Neural crest cell (in vitro differentiated cells): ENCODE data around the gene BMAL1. TPM values are rescaled to one million over a fixed set of nuclear protein-coding genes. Genes with fewer than 3 reads are reported as not detected.

Experiments
- DNase-seq: peaks from one replicate; pipeline ENCODE4 v3.0.0; 2021; ENCODE audit warnings: low read depth, mixed read lengths, low spot score
- H3K27ac Mint-ChIP-seq: one replicate; pipeline ENCODE4 v1.8.0; 2021; ENCODE audit warnings: mild to moderate bottlenecking, mixed read lengths; ENCODE audit not compliant: unreplicated experiment
- H3K27me3 Mint-ChIP-seq: 2 replicates; pipeline ENCODE4 v1.8.0; 2021; ENCODE audit warnings: low read depth, mild to moderate bottlenecking, mixed read lengths
- H3K36me3 Mint-ChIP-seq: 2 replicates; pipeline ENCODE4 v1.8.0; 2021; ENCODE audit warnings: low read depth, mild to moderate bottlenecking, mixed read lengths
- H3K4me1 Mint-ChIP-seq: 2 replicates; pipeline ENCODE4 v1.8.0; 2021; ENCODE audit warnings: mixed read lengths
- H3K4me3 Mint-ChIP-seq: one replicate; pipeline ENCODE4 v1.8.0; 2021; ENCODE audit warnings: mild to moderate bottlenecking, mixed read lengths
- H3K9me3 Mint-ChIP-seq: 2 replicates; pipeline ENCODE4 v1.8.0; 2021; ENCODE audit warnings: mixed read lengths
- CTCF ChIP-seq: fragments of 200-600 bp; sonication (generic); conservative IDR thresholded peaks from 2 replicates; pipeline ENCODE4 v1.5.0; 2021; ENCODE audit warnings: antibody characterized with exemption, mild to moderate bottlenecking
- total RNA-seq: library from RNA; stranded (reverse); gene quantifications from 2 replicates; pipeline ENCODE4 v1.2.1, GENCODE V29; 2021

Gene BMAL1
- total RNA-seq, 1 donor from 2014 or later = 5.1 TPM

GRCh38 chr11:13338427-13339069 lies 61.0 kb downstream of the BMAL1 start:
- no peaks in the 10 kb centered on the region for H3K27me3 Mint-ChIP-seq
- H3K36me3 Mint-ChIP-seq = no peaks in the 10 kb centered on the region
- no peak overlapping the region for H3K27ac Mint-ChIP-seq
- H3K4me3 Mint-ChIP-seq = no peak overlapping the region
- no peak for DNase-seq
- no peak for TF ChIP-seq CTCF
- H3K9me3 Mint-ChIP-seq = no peaks in the 10 kb centered on the region
- peaks cover 22% of the 10 kb centered on the region for H3K4me1 Mint-ChIP-seq

- no peak for DNase-seq
- no peaks in the 10 kb centered on the region for H3K9me3 Mint-ChIP-seq
- H3K4me1 Mint-ChIP-seq = peaks cover 19% of the 10 kb centered on the region
- no peak for TF ChIP-seq CTCF
- no peaks in the 10 kb centered on the region for H3K36me3 Mint-ChIP-seq
- no peaks in the 10 kb centered on the region for H3K27me3 Mint-ChIP-seq
- H3K27ac Mint-ChIP-seq = peak overlapping the region; percentile 4
- H3K4me3 Mint-ChIP-seq = no peak overlapping the region
Observed at GRCh38 chr11:13339195-13340153, 61.9 kb downstream of the BMAL1 start.

GRCh38 chr11:13341026-13341425 lies 63.4 kb downstream of the BMAL1 start:
- Mint-ChIP-seq H3K4me1 (peaks cover 14% of the 10 kb centered on the region), H3K9me3 (no peaks in the 10 kb centered on the region), H3K27me3 (no peaks in the 10 kb centered on the region), H3K36me3 (no peaks in the 10 kb centered on the region), H3K27ac (no peak overlapping the region), H3K4me3 (no peak overlapping the region)
- no peak for DNase-seq
- no peak for TF ChIP-seq CTCF

- Mint-ChIP-seq H3K9me3 (no peaks in the 10 kb centered on the region), H3K27ac (no peak overlapping the region), H3K36me3 (no peaks in the 10 kb centered on the region), H3K27me3 (no peaks in the 10 kb centered on the region), H3K4me1 (peaks cover 14% of the 10 kb centered on the region), H3K4me3 (no peak overlapping the region)
- no peak for DNase-seq
- TF ChIP-seq CTCF = no peak
Observed at GRCh38 chr11:13343067-13343466, 65.5 kb downstream of the BMAL1 start.

- TF ChIP-seq CTCF = peak; percentile 86
- Mint-ChIP-seq H3K9me3 (no peaks in the 10 kb centered on the region), H3K36me3 (no peaks in the 10 kb centered on the region), H3K4me3 (no peak overlapping the region), H3K27ac (no peak overlapping the region), H3K27me3 (no peaks in the 10 kb centered on the region), H3K4me1 (peaks cover 12% of the 10 kb centered on the region)
- peak; percentile 78 for DNase-seq
Observed at GRCh38 chr11:13343931-13344717, 66.5 kb downstream of the BMAL1 start.
